ENCODE data around the gene GRM8.
"Not testable (repeated sequence)": the region's sequence is repeated elsewhere in the genome, so short reads cannot be mapped to it uniquely, and the experiment has no call there.

Gene GRM8

GRCh38 chr7:126702242-126703016 lies 550.3 kb downstream of the GRM8 start:
- DNase-seq = no peak

GRCh38 chr7:126700807-126701604 lies 551.7 kb downstream of the GRM8 start:
- peak; percentile 85 to 96 for DNase-seq

- DNase-seq = peak in 1 of 2 experiments; percentile 29
Measured at GRCh38 chr7:126699707-126700106, 553.0 kb downstream of the GRM8 start.

GRCh38 chr7:126698909-126699308 lies 553.8 kb downstream of the GRM8 start:
- DNase-seq = no peak

GRCh38 chr7:126698446-126698845 lies 554.3 kb downstream of the GRM8 start:
- DNase-seq = no peak

GRCh38 chr7:126696256-126697038 lies 556.3 kb downstream of the GRM8 start:
- no peak for DNase-seq

GRCh38 chr7:126690848-126691751 lies 561.6 kb downstream of the GRM8 start:
- DNase-seq = no peak

- DNase-seq = no peak
Measured at GRCh38 chr7:126690104-126690503, 562.6 kb downstream of the GRM8 start.

- no peak for DNase-seq
Measured at GRCh38 chr7:126689037-126689436, 563.7 kb downstream of the GRM8 start.

GRCh38 chr7:126686474-126686873 lies 566.3 kb downstream of the GRM8 start:
- no peak for DNase-seq

GRCh38 chr7:126685596-126685995 lies 567.1 kb downstream of the GRM8 start:
- no peak for DNase-seq

- no peak for DNase-seq
Measured at GRCh38 chr7:126685018-126685573, 567.6 kb downstream of the GRM8 start.

- DNase-seq = no peak
Measured at GRCh38 chr7:126682176-126682575, 570.6 kb downstream of the GRM8 start.

- not testable (repeated sequence) for DNase-seq
Measured at GRCh38 chr7:126668762-126669161, 584.0 kb downstream of the GRM8 start.

- no peak for DNase-seq
Measured at GRCh38 chr7:126668367-126668752, 584.4 kb downstream of the GRM8 start.

GRCh38 chr7:126667742-126668366 lies 584.9 kb downstream of the GRM8 start:
- no peak for DNase-seq

- DNase-seq = no peak
Measured at GRCh38 chr7:126662856-126663255, 589.9 kb downstream of the GRM8 start.

GRCh38 chr7:126659124-126659523 lies 593.6 kb downstream of the GRM8 start:
- DNase-seq = no peak

- DNase-seq = no peak
Measured at GRCh38 chr7:126658684-126659083, 594.1 kb downstream of the GRM8 start.

- no peak for DNase-seq
Measured at GRCh38 chr7:126657599-126658358, 595.0 kb downstream of the GRM8 start.

GRCh38 chr7:126657137-126657536 lies 595.6 kb downstream of the GRM8 start:
- no peak for DNase-seq

All from SW 1271 (cell line).